HEK293 (cell line): Measurements from ENCODE around the gene ATP13A2.
A peak's percentile ranks its signal among the peaks of the same experiment; 100 is the strongest.

Experiments
- CTCF ChIA-PET: fragments of 350-600 bp; formaldehyde crosslinking; extraction: SDS; loops from one replicate; lab custom pipeline; 2021; ENCODE audit warnings: antibody characterized with exemption; lab: Yijun Ruan, JAX
- POLR2A ChIA-PET: fragments of 300-600 bp; formaldehyde crosslinking; extraction: SDS; loops from one replicate; lab custom pipeline; 2020; ENCODE audit warnings: antibody characterized with exemption, inconsistent platforms; lab: Yijun Ruan, JAX
- H3K27ac ChIP-seq: fragments of 200-500 bp; sonication (Bioruptor generic); 2 replicates; pipeline ENCODE4 v1.5.1; 2014; ENCODE audit warnings: low read depth, low read length, control low read depth, inconsistent platforms; ENCODE audit errors: extremely low read depth
- H3K36me3 ChIP-seq, 2 experiments: fragments of 200-500 bp in 1 of 2; sonication (Bioruptor generic) in 1 of 2; 1 replicate in 1 of 2; 2 replicates in 1 of 2; pipeline ENCODE4 v1.5.1; 2014 to 2017; ENCODE audit warnings: inconsistent platforms in 2 of 2, low read length in 2 of 2; ENCODE audit not compliant: control insufficient read depth in 2 of 2, insufficient read depth in 1 of 2
- H3K4me1 ChIP-seq: fragments of 200-500 bp; sonication (Bioruptor generic); 2 replicates; pipeline ENCODE4 v1.5.1; 2014; ENCODE audit warnings: mild to moderate bottlenecking, low read length, inconsistent platforms; ENCODE audit not compliant: control insufficient read depth, insufficient read depth
- H3K4me3 ChIP-seq: 2 replicates; pipeline ENCODE4 v1.5.1; 2011; ENCODE audit warnings: low read depth, mild to moderate bottlenecking, control low read depth, low read length, moderate library complexity
- H3K9me3 ChIP-seq: fragments of 200-500 bp; sonication (Bioruptor generic); 2 replicates; pipeline ENCODE4 v1.5.1; 2014; ENCODE audit warnings: low read depth, low read length, inconsistent platforms; ENCODE audit not compliant: control insufficient read depth, insufficient read depth
- EGR2 ChIP-seq: fragments of 450-650 bp; formaldehyde crosslinking; IDR thresholded peaks from 2 replicates; pipeline ENCODE4 v1.5.1; 2016; ENCODE audit warnings: low read depth, missing biosample characterization, missing genetic modification characterization
- OSR2 ChIP-seq: fragments of 450-650 bp; formaldehyde crosslinking; IDR thresholded peaks from 2 replicates; pipeline ENCODE4 v1.5.1; 2016; ENCODE audit warnings: missing biosample characterization, missing genetic modification characterization
- TSHZ1 ChIP-seq: fragments of 450-650 bp; formaldehyde crosslinking; IDR thresholded peaks from 2 replicates; pipeline ENCODE4 v1.5.1; 2016; ENCODE audit warnings: missing biosample characterization, missing genetic modification characterization, borderline replicate concordance
- YY2 ChIP-seq: fragments of 450-650 bp; formaldehyde crosslinking; IDR thresholded peaks from 2 replicates; pipeline ENCODE4 v1.5.1; 2016; ENCODE audit warnings: missing biosample characterization, missing genetic modification characterization
- ZBTB1 ChIP-seq: fragments of 450-650 bp; formaldehyde crosslinking; IDR thresholded peaks from 2 replicates; pipeline ENCODE4 v1.5.1; 2016; ENCODE audit warnings: missing biosample characterization, missing genetic modification characterization
- ZBTB8A ChIP-seq: fragments of 450-650 bp; formaldehyde crosslinking; IDR thresholded peaks from 2 replicates; pipeline ENCODE4 v1.5.1; 2016; ENCODE audit warnings: missing biosample characterization, missing genetic modification characterization
- ZFHX2 ChIP-seq: fragments of 450-650 bp; formaldehyde crosslinking; conservative IDR thresholded peaks from 2 replicates; pipeline ENCODE4 v1.5.1; 2016; ENCODE audit warnings: missing biosample characterization, missing genetic modification characterization
- ZNF16 ChIP-seq: fragments of 450-650 bp; formaldehyde crosslinking; IDR thresholded peaks from 2 replicates; pipeline ENCODE4 v1.5.1; 2016; ENCODE audit warnings: low read depth, missing biosample characterization, missing genetic modification characterization
- ZNF248 ChIP-seq: fragments of 450-650 bp; formaldehyde crosslinking; IDR thresholded peaks from 2 replicates; pipeline ENCODE4 v1.5.1; 2017; ENCODE audit warnings: missing biosample characterization, missing genetic modification characterization
- ZNF26 ChIP-seq: fragments of 450-650 bp; formaldehyde crosslinking; IDR thresholded peaks from 2 replicates; pipeline ENCODE4 v1.5.1; 2016; ENCODE audit warnings: missing biosample characterization, missing genetic modification characterization
- ZNF292 ChIP-seq: fragments of 450-650 bp; formaldehyde crosslinking; IDR thresholded peaks from 2 replicates; pipeline ENCODE4 v1.5.1; 2016; ENCODE audit warnings: low read depth, missing biosample characterization, missing genetic modification characterization, borderline replicate concordance
- ZNF341 ChIP-seq: fragments of 450-650 bp; formaldehyde crosslinking; IDR thresholded peaks from 2 replicates; pipeline ENCODE4; 2016; ENCODE audit warnings: low read depth, missing biosample characterization, missing genetic modification characterization
- ZNF398 ChIP-seq: fragments of 450-650 bp; formaldehyde crosslinking; IDR thresholded peaks from 2 replicates; pipeline ENCODE4 v1.5.1; 2017; ENCODE audit warnings: missing biosample characterization, missing genetic modification characterization
- ZNF501 ChIP-seq: fragments of 450-650 bp; formaldehyde crosslinking; IDR thresholded peaks from 2 replicates; pipeline ENCODE4 v1.5.1; 2016; ENCODE audit warnings: missing biosample characterization, missing genetic modification characterization
- ZNF510 ChIP-seq: fragments of 450-650 bp; formaldehyde crosslinking; IDR thresholded peaks from 2 replicates; pipeline ENCODE4 v1.5.1; 2018; ENCODE audit warnings: mild to moderate bottlenecking, missing genetic modification characterization, missing biosample characterization; ENCODE audit not compliant: insufficient replicate concordance
- ZNF623 ChIP-seq: fragments of 450-650 bp; formaldehyde crosslinking; IDR thresholded peaks from 2 replicates; pipeline ENCODE4 v1.5.1; 2016; ENCODE audit warnings: missing biosample characterization, missing genetic modification characterization
- ZSCAN16 ChIP-seq: fragments of 450-650 bp; formaldehyde crosslinking; IDR thresholded peaks from 2 replicates; pipeline ENCODE4 v1.5.1; 2016; ENCODE audit warnings: missing biosample characterization, missing genetic modification characterization

ATP13A2 gene

GRCh38 chr1:16983649-16984048 lies 28.1 kb downstream of the ATP13A2 start:
- Histone ChIP-seq H3K36me3 (peaks cover 0 to 36% of the 10 kb centered on the region in 2 experiments; a peak in 2 of 3 replicates), H3K4me1 (no peaks in the 10 kb centered on the region), H3K9me3 (no peaks in the 10 kb centered on the region), H3K27ac (no peak overlapping the region), H3K4me3 (no peak overlapping the region)
- no peak for TF ChIP-seq ZNF501 (tag by site-specific recombination)
- no peak for TF ChIP-seq OSR2
- no peak for TF ChIP-seq ZNF26
- no peak for TF ChIP-seq TSHZ1
- no peak for TF ChIP-seq YY2 (tag by site-specific recombination)
- no peak for TF ChIP-seq ZBTB1
- TF ChIP-seq ZBTB8A (tag by site-specific recombination): no peak
- TF ChIP-seq ZNF341 (tag by site-specific recombination): no peak
- TF ChIP-seq ZSCAN16: no peak
- TF ChIP-seq ZNF292 (tag by site-specific recombination): no peak
- no peak for TF ChIP-seq ZNF16 (tag by site-specific recombination)
- no peak for TF ChIP-seq ZNF510 (tag by site-specific recombination)
- TF ChIP-seq ZNF398: no peak
- no peak for TF ChIP-seq ZNF248 (tag by site-specific recombination)
- CTCF ChIA-PET: interaction anchor here (0.6 kb wide), 1 partner anchor 365 kb away, joined by 3 read pairs; no protein-coding TSS in a partner anchor
- POLR2A ChIA-PET: interaction anchor here (0.7 to 1.2 kb wide), 2 partner anchors 20 to 86 kb away, joined by 4 to 5 read pairs; no protein-coding TSS in a partner anchor

- no peak overlapping the region for H3K27ac ChIP-seq
- no peaks in the 10 kb centered on the region for H3K4me1 ChIP-seq
- no peak for TF ChIP-seq ZNF623 (tag by site-specific recombination)
- TF ChIP-seq ZFHX2 (tag by site-specific recombination): 0 out of 2 replicates have a peak, but pooled peaks have one; percentile 12
- TF ChIP-seq EGR2 (tag by site-specific recombination): 0 out of 2 replicates have a peak, but pooled peaks have one; percentile 10
- TF ChIP-seq, all 188 proteins: peak for 2
- CTCF ChIA-PET: interaction anchor here (1.1 kb wide), 1 partner anchor 18 kb away, joined by 3 read pairs; no protein-coding TSS in a partner anchor
- H3K9me3 ChIP-seq: no peaks in the 10 kb centered on the region
- POLR2A ChIA-PET: interaction anchor here (0.6 to 1.4 kb wide), 3 partner anchors 10 to 26 kb away, joined by 5 to 7 read pairs (median 5); no protein-coding TSS in a partner anchor
- H3K4me3 ChIP-seq: no peak overlapping the region
- peaks cover 0 to 31% of the 10 kb centered on the region in 2 experiments; a peak in 2 of 3 replicates for H3K36me3 ChIP-seq
These were observed 28.8 kb downstream of the ATP13A2 start for GRCh38 chr1:16982902-16983301.
